SIG-M5 treated with dmso at 0.1 percent for 504 hours (cell line): ENCODE data around the gene DENND4C.
"Not testable (repeated sequence)": the region's sequence is repeated elsewhere in the genome, so short reads cannot be mapped to it uniquely, and the experiment has no call there.

Source experiments
- DNase-seq: peaks from one replicate; lab custom pipeline; 2025; ENCODE audit not compliant: unreplicated experiment; lab: John Stamatoyannopoulos, UW

Gene DENND4C

GRCh38 chr9:19223724-19224123 is 6.8 kb upstream of the DENND4C start:
- DNase-seq, result no peak

GRCh38 chr9:19224563-19224962 is 5.9 kb upstream of the DENND4C start:
- DNase-seq, result no peak

GRCh38 chr9:19229595-19230354 is 718 bp upstream of the DENND4C start:
- peak; percentile 72 for DNase-seq

- peak; percentile 26 for DNase-seq
Measured at GRCh38 chr9:19231126-19231903, 822 bp downstream of the DENND4C start.

- DNase-seq, result no peak
Measured at GRCh38 chr9:19231904-19232822, 1.7 kb downstream of the DENND4C start.

- DNase-seq, result no peak
Measured at GRCh38 chr9:19232823-19233194, 2.3 kb downstream of the DENND4C start.

GRCh38 chr9:19233344-19233743 is 2.9 kb downstream of the DENND4C start:
- DNase-seq, result no peak

GRCh38 chr9:19239955-19240354 is 9.5 kb downstream of the DENND4C start:
- DNase-seq, result no peak

GRCh38 chr9:19241728-19242127 is 11.2 kb downstream of the DENND4C start:
- DNase-seq, result no peak

GRCh38 chr9:19243366-19244033 is 13.0 kb downstream of the DENND4C start:
- DNase-seq, result no peak

- DNase-seq, result no peak
Measured at GRCh38 chr9:19246891-19247290, 16.4 kb downstream of the DENND4C start.

- DNase-seq, result no peak
Measured at GRCh38 chr9:19247420-19247819, 16.9 kb downstream of the DENND4C start.

- DNase-seq, result not testable (repeated sequence)
Measured at GRCh38 chr9:19250346-19250745, 19.9 kb downstream of the DENND4C start.

GRCh38 chr9:19251203-19251602 is 20.7 kb downstream of the DENND4C start:
- not testable (repeated sequence) for DNase-seq

- not testable (repeated sequence) for DNase-seq
Measured at GRCh38 chr9:19251622-19252021, 21.1 kb downstream of the DENND4C start.

- no peak for DNase-seq
Measured at GRCh38 chr9:19252174-19252884, 21.8 kb downstream of the DENND4C start.

GRCh38 chr9:19252885-19253219 is 22.4 kb downstream of the DENND4C start:
- DNase-seq, result no peak

- no peak for DNase-seq
Measured at GRCh38 chr9:19255112-19255511, 24.6 kb downstream of the DENND4C start.

- DNase-seq, result no peak
Measured at GRCh38 chr9:19255821-19256220, 25.3 kb downstream of the DENND4C start.

GRCh38 chr9:19259665-19260255 is 29.3 kb downstream of the DENND4C start:
- not testable (repeated sequence) for DNase-seq
